ENCODE measurements around the gene VILL.

GRCh38 chr3:37973246-37974054 is 17.1 kb upstream of the VILL start:
- TF ChIP-seq, protein P1, sequence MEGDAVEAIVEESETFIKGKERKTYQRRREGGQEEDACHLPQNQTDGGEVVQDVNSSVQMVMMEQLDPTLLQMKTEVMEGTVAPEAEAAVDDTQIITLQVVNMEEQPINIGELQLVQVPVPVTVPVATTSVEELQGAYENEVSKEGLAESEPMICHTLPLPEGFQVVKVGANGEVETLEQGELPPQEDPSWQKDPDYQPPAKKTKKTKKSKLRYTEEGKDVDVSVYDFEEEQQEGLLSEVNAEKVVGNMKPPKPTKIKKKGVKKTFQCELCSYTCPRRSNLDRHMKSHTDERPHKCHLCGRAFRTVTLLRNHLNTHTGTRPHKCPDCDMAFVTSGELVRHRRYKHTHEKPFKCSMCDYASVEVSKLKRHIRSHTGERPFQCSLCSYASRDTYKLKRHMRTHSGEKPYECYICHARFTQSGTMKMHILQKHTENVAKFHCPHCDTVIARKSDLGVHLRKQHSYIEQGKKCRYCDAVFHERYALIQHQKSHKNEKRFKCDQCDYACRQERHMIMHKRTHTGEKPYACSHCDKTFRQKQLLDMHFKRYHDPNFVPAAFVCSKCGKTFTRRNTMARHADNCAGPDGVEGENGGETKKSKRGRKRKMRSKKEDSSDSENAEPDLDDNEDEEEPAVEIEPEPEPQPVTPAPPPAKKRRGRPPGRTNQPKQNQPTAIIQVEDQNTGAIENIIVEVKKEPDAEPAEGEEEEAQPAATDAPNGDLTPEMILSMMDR (IDR thresholded peaks at IDR 0.05; ENCODE audit: insufficient read depth, low read depth, low read length), result no peak
- no peak for TF ChIP-seq EZH2 (IDR thresholded peaks at IDR 0.05; ENCODE audit: insufficient read depth, low read length)

Data from astrocyte (in vitro differentiated cells and primary cell).